ENCODE measurements around the gene FAM13C.

Gene FAM13C

DNA sequence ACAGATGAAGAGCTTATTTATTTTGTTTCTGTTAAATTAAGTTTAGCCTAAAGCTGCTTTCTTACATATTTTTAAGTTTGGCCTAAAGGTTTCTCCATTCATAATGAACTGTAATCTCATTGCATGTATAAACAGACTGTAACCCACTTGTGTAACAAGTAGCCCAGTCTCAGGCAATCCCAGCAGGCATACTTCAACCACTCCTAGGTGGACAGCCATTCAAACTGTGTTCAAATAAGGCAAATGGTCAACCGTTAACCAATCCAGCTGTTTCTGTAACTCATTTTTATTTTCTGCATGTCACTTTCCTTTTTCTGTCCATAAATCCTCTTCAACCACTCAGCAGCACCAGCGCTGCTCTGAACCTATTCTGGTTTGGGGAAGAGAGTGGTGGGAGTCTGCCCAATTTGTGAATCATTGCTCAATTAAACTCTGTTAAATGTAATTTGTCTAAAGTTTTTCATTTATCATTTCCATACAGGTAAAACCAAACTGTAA, 150.0 kb downstream of the FAM13C start:
- ATAC-seq = no peak
- TF ChIP-seq, protein P1, sequence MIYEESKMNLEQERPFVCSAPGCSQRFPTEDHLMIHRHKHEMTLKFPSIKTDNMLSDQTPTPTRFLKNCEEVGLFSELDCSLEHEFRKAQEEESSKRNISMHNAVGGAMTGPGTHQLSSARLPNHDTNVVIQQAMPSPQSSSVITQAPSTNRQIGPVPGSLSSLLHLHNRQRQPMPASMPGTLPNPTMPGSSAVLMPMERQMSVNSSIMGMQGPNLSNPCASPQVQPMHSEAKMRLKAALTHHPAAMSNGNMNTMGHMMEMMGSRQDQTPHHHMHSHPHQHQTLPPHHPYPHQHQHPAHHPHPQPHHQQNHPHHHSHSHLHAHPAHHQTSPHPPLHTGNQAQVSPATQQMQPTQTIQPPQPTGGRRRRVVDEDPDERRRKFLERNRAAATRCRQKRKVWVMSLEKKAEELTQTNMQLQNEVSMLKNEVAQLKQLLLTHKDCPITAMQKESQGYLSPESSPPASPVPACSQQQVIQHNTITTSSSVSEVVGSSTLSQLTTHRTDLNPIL (CRISPR knock-in tag; IDR thresholded peaks at IDR 0.05; ENCODE audit: low read depth) = no peak
- no peak for TF ChIP-seq ZNF565 (CRISPR knock-in tag; conservative IDR thresholded peaks at IDR 0.05; ENCODE audit: low read depth)
- TF ChIP-seq RARB (CRISPR knock-in tag; IDR thresholded peaks at IDR 0.05) = no peak
- no peak for TF ChIP-seq ZFP3 (CRISPR knock-in tag; IDR thresholded peaks at IDR 0.05)
- TF ChIP-seq ESRRG (CRISPR knock-in tag; IDR thresholded peaks at IDR 0.05) = no peak
- TF ChIP-seq SNAI2 (CRISPR knock-in tag; IDR thresholded peaks at IDR 0.05) = no peak
- TF ChIP-seq, protein P2, sequence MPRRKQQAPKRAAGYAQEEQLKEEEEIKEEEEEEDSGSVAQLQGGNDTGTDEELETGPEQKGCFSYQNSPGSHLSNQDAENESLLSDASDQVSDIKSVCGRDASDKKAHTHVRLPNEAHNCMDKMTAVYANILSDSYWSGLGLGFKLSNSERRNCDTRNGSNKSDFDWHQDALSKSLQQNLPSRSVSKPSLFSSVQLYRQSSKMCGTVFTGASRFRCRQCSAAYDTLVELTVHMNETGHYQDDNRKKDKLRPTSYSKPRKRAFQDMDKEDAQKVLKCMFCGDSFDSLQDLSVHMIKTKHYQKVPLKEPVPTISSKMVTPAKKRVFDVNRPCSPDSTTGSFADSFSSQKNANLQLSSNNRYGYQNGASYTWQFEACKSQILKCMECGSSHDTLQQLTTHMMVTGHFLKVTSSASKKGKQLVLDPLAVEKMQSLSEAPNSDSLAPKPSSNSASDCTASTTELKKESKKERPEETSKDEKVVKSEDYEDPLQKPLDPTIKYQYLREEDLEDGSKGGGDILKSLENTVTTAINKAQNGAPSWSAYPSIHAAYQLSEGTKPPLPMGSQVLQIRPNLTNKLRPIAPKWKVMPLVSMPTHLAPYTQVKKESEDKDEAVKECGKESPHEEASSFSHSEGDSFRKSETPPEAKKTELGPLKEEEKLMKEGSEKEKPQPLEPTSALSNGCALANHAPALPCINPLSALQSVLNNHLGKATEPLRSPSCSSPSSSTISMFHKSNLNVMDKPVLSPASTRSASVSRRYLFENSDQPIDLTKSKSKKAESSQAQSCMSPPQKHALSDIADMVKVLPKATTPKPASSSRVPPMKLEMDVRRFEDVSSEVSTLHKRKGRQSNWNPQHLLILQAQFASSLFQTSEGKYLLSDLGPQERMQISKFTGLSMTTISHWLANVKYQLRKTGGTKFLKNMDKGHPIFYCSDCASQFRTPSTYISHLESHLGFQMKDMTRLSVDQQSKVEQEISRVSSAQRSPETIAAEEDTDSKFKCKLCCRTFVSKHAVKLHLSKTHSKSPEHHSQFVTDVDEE (CRISPR knock-in tag; IDR thresholded peaks at IDR 0.05) = no peak
- no peak for TF ChIP-seq PPARA (CRISPR knock-in tag; IDR thresholded peaks at IDR 0.05; ENCODE audit: borderline replicate concordance)
- no peak for TF ChIP-seq TCF4 (CRISPR knock-in tag; IDR thresholded peaks at IDR 0.05; ENCODE audit: borderline replicate concordance)
- no peak for TF ChIP-seq ZC3H10 (CRISPR knock-in tag; IDR thresholded peaks at IDR 0.05)
- no peak for TF ChIP-seq CSDC2 (CRISPR knock-in tag; IDR thresholded peaks at IDR 0.05)
- TF ChIP-seq ZFP30 (CRISPR knock-in tag; IDR thresholded peaks at IDR 0.05) = no peak
- TF ChIP-seq, protein P3, sequence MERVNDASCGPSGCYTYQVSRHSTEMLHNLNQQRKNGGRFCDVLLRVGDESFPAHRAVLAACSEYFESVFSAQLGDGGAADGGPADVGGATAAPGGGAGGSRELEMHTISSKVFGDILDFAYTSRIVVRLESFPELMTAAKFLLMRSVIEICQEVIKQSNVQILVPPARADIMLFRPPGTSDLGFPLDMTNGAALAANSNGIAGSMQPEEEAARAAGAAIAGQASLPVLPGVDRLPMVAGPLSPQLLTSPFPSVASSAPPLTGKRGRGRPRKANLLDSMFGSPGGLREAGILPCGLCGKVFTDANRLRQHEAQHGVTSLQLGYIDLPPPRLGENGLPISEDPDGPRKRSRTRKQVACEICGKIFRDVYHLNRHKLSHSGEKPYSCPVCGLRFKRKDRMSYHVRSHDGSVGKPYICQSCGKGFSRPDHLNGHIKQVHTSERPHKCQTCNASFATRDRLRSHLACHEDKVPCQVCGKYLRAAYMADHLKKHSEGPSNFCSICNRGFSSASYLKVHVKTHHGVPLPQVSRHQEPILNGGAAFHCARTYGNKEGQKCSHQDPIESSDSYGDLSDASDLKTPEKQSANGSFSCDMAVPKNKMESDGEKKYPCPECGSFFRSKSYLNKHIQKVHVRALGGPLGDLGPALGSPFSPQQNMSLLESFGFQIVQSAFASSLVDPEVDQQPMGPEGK (CRISPR knock-in tag; IDR thresholded peaks at IDR 0.05; ENCODE audit: borderline replicate concordance) = no peak

DNA sequence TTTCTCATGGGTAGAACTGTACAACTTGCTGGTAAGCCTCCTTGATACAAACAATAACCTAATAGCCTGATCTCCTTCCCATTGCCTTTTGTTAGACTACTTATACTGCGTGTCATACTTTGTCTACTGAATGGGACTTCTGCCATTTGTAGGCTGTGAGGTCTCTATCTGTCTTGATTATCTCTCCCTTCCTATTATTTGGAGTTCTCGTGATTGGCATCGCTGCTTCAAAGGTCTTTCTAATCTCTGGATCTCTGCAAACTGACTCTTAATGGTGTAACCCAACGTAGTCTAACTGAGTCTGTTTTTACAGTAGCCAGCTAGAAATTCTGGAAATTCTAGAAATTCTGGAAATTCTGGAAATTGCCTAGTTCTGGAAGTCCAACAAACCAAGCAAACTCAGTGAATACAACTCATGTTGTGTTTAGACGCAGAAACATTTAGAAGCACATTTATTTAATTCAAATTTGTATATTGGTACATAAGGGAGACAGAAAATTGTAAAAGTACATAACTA, 156.1 kb downstream of the FAM13C start:
- TF ChIP-seq ARNTL (CRISPR knock-in tag; IDR thresholded peaks at IDR 0.05; ENCODE audit: borderline replicate concordance, low read depth) = no peak
- TF ChIP-seq, protein P2 (CRISPR knock-in tag; IDR thresholded peaks at IDR 0.05) = no peak
- TF ChIP-seq, protein P3 (CRISPR knock-in tag; IDR thresholded peaks at IDR 0.05; ENCODE audit: borderline replicate concordance) = no peak

More for the DNA sequence above, 156.1 kb downstream of the FAM13C start:
- no peak for ATAC-seq
